ENCODE results near the gene REC114. TPM values are rescaled to one million over a fixed set of nuclear protein-coding genes. Genes with fewer than 3 reads are reported as not detected.
A peak's percentile ranks its signal among the peaks of the same experiment; 100 is the strongest.

Gene REC114
- total and polyA plus RNA-seq, 2 experiments from 2014 or later: not detected

- TF ChIP-seq REST (IDR thresholded peaks at IDR 0.05; ENCODE audit: unreplicated experiment): no peak
- TF ChIP-seq STAT1 (IDR thresholded peaks at IDR 0.05; ENCODE audit: unreplicated experiment): no peak
- no peak for TF ChIP-seq ZNF462 (CRISPR knock-in tag; IDR thresholded peaks at IDR 0.05)
These were observed 5.3 kb upstream of the REC114 start (continued) for GRCh38 chr15:73437543-73438109.

GRCh38 chr15:73438651-73439050 is 4.3 kb upstream of the REC114 start:
- Histone ChIP-seq H3K27ac (ENCODE audit: low read depth) (no peak overlapping the region), H3K9me2 (ENCODE audit: insufficient read depth) (no peaks in the 10 kb centered on the region), H2AFZ (peak overlapping the region; percentile 80; the same call in 1 of the 2 replicates), H3K36me3 (ENCODE audit: insufficient read depth) (no peaks in the 10 kb centered on the region), H3F3A (replicated peaks; ENCODE audit: low read depth) (no peaks in the 10 kb centered on the region), H3K79me2 (replicated peaks; ENCODE audit: insufficient read depth) (no peaks in the 10 kb centered on the region), H3K4me2 (no peak overlapping the region), H4K20me1 (replicated peaks; ENCODE audit: insufficient read depth) (no peaks in the 10 kb centered on the region), H3K4me3 (no peak overlapping the region), H3K27me3 (ENCODE audit: insufficient read depth) (no peaks in the 10 kb centered on the region), H3K4me1 (ENCODE audit: insufficient read depth) (no peaks in the 10 kb centered on the region)
- Mint-ChIP-seq H3K27me3 (ENCODE audit: insufficient read depth, low read depth, poor library complexity) (peaks cover 3% of the 10 kb centered on the region), H3K4me3 (no peak overlapping the region), H3K9me3 (no peaks in the 10 kb centered on the region), H3K36me3 (ENCODE audit: low read depth) (no peaks in the 10 kb centered on the region), H3K4me1 (peaks cover 16% of the 10 kb centered on the region; the same call in 2 of the 3 replicates), H3K27ac (no peak overlapping the region)
- no peak for DNase-seq (ENCODE audit: low spot score)
- ATAC-seq: no peak
- no peak for TF ChIP-seq REST (IDR thresholded peaks at IDR 0.05; ENCODE audit: unreplicated experiment)
- TF ChIP-seq ZNF114 (CRISPR knock-in tag; IDR thresholded peaks at IDR 0.05): no peak
